ENCODE measurements around the gene CIAPIN1. TPM values are rescaled to one million over a fixed set of nuclear protein-coding genes. Genes with fewer than 3 reads are reported as not detected.

Gene CIAPIN1
- total RNA-seq, 1 experiment from 2014 or later: 68.5 TPM

GRCh38 chr16:57493767-57494166 lies 46.6 kb upstream of the CIAPIN1 start (continued):
- no peak for TF ChIP-seq ZBTB33 (IDR thresholded peaks at IDR 0.05; ENCODE audit: extremely low read depth, insufficient replicate concordance, low read length)

GRCh38 chr16:57489229-57489628 lies 42.0 kb upstream of the CIAPIN1 start:
- H3K27me3 ChIP-seq (ENCODE audit: insufficient read depth, low read length): no peaks in the 10 kb centered on the region
- H3K9me2 ChIP-seq (ENCODE audit: insufficient read depth): no peaks in the 10 kb centered on the region
- intact Hi-C loops (cut with micrococcal nuclease): loop anchor here (5.0 kb wide), 1 partner anchor 48 kb away; the partner anchor contains the start of gene CCDC102A
- H4K20me1 ChIP-seq (ENCODE audit: insufficient read depth): no peaks in the 10 kb centered on the region
- POLR2A ChIA-PET: no interaction called here
- ATAC-seq: no peak
- TF ChIP-seq ZNF274 (IDR thresholded peaks at IDR 0.05; ENCODE audit: low read depth, low read length) (no peak), SIN3A (IDR thresholded peaks at IDR 0.05; ENCODE audit: low read depth) (no peak), EZH2phosphoT487 (IDR thresholded peaks at IDR 0.05; ENCODE audit: borderline replicate concordance) (no peak), JUND (IDR thresholded peaks at IDR 0.05) (no peak), ELF1 (IDR thresholded peaks at IDR 0.05; ENCODE audit: borderline replicate concordance, low read depth) (no peak), REST (IDR thresholded peaks at IDR 0.05; ENCODE audit: low read depth) (no peak)
- no peak overlapping the region for H3K4me2 ChIP-seq (ENCODE audit: low read length)
- H3K4me1 ChIP-seq (ENCODE audit: control insufficient read depth in 1 of 2, insufficient read depth in 2 of 2, low read length in 2 of 2): peaks cover 0 to 21% of the 10 kb centered on the region in 2 experiments
- H3K9me3 ChIP-seq (ENCODE audit: control insufficient read depth in 1 of 2, insufficient read depth in 1 of 2, low read depth in 1 of 2, low read length in 2 of 2): no peaks in the 10 kb centered on the region
- H3K4me3 ChIP-seq (replicated peaks in 1 of 2; ENCODE audit: low read depth in 1 of 2, low read length in 2 of 2): no peak overlapping the region
- no peak overlapping the region for H3K27ac ChIP-seq (ENCODE audit: low read depth, low read length)
- CTCF ChIA-PET: no interaction called here
- H3K36me3 ChIP-seq (ENCODE audit: control insufficient read depth in 1 of 2, insufficient read depth in 2 of 2, low read length in 2 of 2): no peaks in the 10 kb centered on the region
- no peak overlapping the region for H2AFZ ChIP-seq (ENCODE audit: low read depth, low read length, poor library complexity, severe bottlenecking)
- no peak overlapping the region for H3K9ac ChIP-seq (ENCODE audit: low read length)
- RAD21 ChIA-PET (ENCODE audit: low non-redundant PET in 1 of 2, low total read pairs in 2 of 2, uncharacterized antibody in 2 of 2, unreplicated experiment in 2 of 2): no interaction called here
- no TSS peak for BruUV-seq (replicated peaks)
- DNase-seq (ENCODE audit: low read depth, low spot score): no peak
- no peaks in the 10 kb centered on the region for H3K79me2 ChIP-seq (ENCODE audit: insufficient read depth, low read length)
